ENCODE results near the gene FMO5.

GRCh38 chr1:147272042-147272441 is 46.9 kb upstream of the FMO5 start:
- TF ChIP-seq POLR2A (IDR thresholded peaks at IDR 0.05) (no peak), CTCF (IDR thresholded peaks at IDR 0.05) (no peak), POLR2AphosphoS5 (IDR thresholded peaks at IDR 0.05) (no peak)
